Astrocyte of the cerebellum (primary cell): ENCODE data around the gene LIFR.
"Not testable (repeated sequence)": the region's sequence is repeated elsewhere in the genome, so short reads cannot be mapped to it uniquely, and the experiment has no call there.

ENCODE experiments used
- DNase-seq: peaks from one replicate; pipeline ENCODE4 v3.0.0-alpha.2; 2011; ENCODE audit warnings: low read depth
- H3K4me3 ChIP-seq: 2 replicates; pipeline ENCODE4 v1.5.1; 2011; ENCODE audit warnings: mild to moderate bottlenecking, low read depth, low read length, moderate library complexity
- CTCF ChIP-seq: IDR thresholded peaks from 2 replicates; pipeline ENCODE4 v1.5.1; 2012; ENCODE audit warnings: low read length, low read depth, moderate library complexity, mild to moderate bottlenecking; ENCODE audit errors: missing control alignments
- in situ Hi-C: cut with HindIII; loops from 2 replicates; pipeline ENCODE4 v1.10.0; 2017; ENCODE audit warnings: low sequenced_read_pairs

The LIFR gene

GRCh38 chr5:38528162-38528703 lies 28.2 kb downstream of the LIFR start:
- in situ Hi-C loops, result no loop called here
- no peak for DNase-seq
- H3K4me3 ChIP-seq, result no peak overlapping the region
- no peak for TF ChIP-seq CTCF

- no peak for TF ChIP-seq CTCF
- DNase-seq, result no peak
- in situ Hi-C loops, result no loop called here
- H3K4me3 ChIP-seq, result no peak overlapping the region
These were observed 29.0 kb downstream of the LIFR start for GRCh38 chr5:38527475-38527874.

- DNase-seq, result no peak
- in situ Hi-C loops, result no loop called here
- TF ChIP-seq CTCF, result no peak
- H3K4me3 ChIP-seq, result no peak overlapping the region
These were observed 32.4 kb downstream of the LIFR start for GRCh38 chr5:38524022-38524421.

GRCh38 chr5:38519476-38519875 lies 37.0 kb downstream of the LIFR start:
- no peak for DNase-seq
- TF ChIP-seq CTCF, result no peak
- H3K4me3 ChIP-seq, result no peak overlapping the region
- in situ Hi-C loops, result no loop called here

- H3K4me3 ChIP-seq, result no peak overlapping the region
- in situ Hi-C loops, result no loop called here
- no peak for DNase-seq
- TF ChIP-seq CTCF, result no peak
These were observed 38.1 kb downstream of the LIFR start for GRCh38 chr5:38518341-38518740.

- DNase-seq, H3K4me3 ChIP-seq, in situ Hi-C loops: not testable (repeated sequence)
These were observed 39.8 kb downstream of the LIFR start for GRCh38 chr5:38516649-38517048.

GRCh38 chr5:38515646-38516045 lies 40.8 kb downstream of the LIFR start:
- peak; percentile 57 for TF ChIP-seq CTCF
- no peak for DNase-seq
- in situ Hi-C loops, result no loop called here
- H3K4me3 ChIP-seq, result no peak overlapping the region
